Activated CD4-positive, alpha-beta T cell treated with anti-CD3 and anti-CD28 coated beads, Interleukin-2, amount 50 U/mL, for 24 hours (primary cell): ENCODE measurements around the gene MRPS2.
"Not testable (repeated sequence)": the region's sequence is repeated elsewhere in the genome, so short reads cannot be mapped to it uniquely, and the experiment has no call there.

Experiments
- DNase-seq, 2 donors: peaks; one replicate each; pipeline ENCODE4 v3.0.0-alpha.2; 2020; ENCODE audit warnings: low read depth in 1 of 2, low spot score in 1 of 2

MRPS2 gene

DNA sequence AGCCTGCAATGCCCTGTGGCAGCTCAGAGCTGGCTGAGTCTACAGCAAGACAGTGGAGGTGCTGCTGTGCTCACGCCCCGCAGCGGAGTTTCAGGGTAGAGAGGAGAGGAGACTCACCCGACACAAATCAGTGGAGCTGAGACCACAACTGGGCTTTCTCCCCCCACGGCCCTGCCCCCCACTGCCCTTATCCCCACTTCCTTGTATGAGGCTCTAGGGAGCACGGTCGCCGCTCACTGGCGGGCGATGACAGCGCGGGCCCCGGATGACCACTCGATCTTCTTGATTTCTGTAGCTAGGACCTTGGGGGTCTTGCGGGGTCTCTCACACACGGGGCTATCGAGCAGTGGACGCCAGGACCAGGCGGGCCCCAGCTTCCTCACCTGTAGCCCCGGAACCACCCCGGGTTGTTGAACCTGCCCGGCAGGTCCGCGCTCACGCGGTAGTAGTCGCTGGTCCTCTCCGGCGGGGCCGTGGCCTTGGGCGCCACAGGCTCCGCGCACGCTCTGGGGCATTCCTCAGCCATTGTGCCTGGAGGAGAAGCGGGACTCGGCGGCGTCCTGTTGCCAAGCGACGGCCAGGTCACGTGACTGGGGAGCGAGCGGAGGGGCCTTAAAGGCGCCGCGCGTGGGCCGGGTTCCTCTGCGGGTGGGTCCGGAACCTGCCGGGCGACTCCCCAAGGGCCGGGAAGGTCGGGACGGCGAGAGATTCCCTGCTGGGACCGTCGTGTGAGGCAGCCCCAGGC, 984 bp upstream of the MRPS2 start:
- peak; percentile 79 to 83 for DNase-seq

DNA sequence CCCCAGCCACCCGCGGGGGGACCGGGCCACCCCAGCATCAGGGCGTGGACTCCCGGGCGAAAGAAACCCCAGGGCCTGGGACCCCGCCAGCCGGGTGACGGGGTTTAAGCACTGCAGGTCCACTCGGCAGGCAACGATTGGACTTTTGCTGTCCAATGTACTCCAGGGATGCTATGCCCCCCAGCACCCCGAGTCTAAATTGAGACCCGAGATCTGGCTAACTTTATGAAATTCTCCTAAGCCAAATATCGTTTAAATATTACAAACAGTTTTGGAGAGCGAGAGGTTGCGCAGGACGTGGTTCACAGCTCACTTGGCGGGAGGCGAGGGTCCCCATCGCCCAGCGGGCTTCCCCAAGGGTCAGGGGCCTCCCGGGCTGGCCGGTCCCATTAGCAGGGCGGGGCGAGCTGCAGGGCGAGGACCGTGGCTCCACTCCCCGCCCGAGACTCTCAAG, 384 bp upstream of the MRPS2 start:
- peak in 1 of 2 donors; percentile 11 for DNase-seq

DNA sequence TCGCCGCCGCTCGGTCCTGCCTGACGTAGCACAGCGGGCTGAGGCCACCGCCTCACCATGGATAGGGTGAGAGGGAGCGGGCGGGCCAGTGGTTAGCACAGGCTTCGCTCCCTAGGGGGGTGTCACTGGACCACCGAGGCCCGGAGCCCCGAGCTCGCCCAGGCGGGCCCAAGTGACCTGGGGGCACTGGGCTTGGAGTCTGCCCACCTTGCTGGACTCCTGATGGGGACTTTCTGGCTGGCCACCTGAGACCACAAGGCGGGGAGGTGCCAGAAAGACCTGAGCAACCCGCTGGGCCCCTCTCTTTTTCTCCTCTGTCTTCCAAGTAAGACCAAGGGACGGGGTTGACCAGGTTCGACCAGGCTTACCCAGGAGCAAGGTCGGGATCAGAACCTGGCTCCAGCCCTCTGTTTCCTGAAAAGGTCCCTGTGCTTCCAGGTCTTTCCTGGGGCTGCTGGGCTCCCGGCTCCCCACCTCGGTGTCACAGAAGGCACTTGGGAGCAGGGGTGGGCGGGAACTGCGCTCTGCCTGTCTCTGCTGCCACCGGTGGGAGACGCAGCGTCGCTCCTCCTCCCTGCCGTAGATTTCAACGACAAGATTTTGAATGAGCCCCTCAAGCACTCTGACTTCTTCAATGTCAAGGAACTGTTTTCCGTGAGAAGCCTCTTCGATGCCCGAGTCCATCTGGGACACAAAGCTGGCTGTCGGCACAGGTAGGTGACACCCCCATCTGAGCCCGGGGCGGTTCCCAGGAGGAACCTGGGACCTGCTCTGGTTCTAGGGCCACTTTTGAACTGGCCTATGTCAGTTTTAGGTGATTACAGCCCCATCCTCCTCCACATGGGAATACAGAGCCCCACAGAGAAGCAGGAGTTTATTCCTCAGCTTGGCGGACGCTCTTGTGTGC, 1.0 kb downstream of the MRPS2 start:
- no peak for DNase-seq

DNA sequence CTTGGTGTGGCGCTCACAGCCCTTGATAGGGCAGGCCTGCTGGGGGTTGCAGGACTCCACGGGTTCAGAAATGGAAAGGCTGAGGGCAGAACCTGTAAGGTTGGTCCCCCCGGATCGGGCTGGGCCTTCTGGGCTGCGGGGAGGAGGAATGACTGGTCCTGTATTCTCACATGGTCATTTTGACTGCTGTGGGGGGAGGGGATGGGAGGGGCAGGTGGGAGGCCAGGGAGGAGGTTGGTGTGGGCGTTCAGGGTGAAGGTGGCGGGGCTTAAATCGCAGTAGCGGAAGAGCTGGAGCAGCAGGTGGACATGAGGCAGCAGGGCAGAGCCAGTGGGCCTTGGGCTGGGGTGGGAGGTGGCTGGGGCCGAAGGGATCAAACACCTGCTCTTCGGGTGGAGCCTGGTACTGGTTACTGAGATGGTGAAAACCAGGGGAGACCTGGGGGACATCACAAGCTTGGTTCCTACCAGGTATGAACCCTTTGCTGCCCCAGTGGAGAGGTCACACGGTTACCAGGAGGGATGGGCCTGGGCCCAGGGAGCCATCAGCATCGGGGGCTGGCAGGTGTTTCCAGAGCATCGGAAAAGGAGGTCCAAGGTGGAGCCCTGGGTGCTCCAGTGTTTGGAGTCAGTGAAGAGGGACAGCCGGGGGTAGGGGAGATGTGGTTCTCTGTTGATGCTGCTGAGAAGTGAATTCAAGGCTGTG, 1.8 kb downstream of the MRPS2 start:
- no peak for DNase-seq

DNA sequence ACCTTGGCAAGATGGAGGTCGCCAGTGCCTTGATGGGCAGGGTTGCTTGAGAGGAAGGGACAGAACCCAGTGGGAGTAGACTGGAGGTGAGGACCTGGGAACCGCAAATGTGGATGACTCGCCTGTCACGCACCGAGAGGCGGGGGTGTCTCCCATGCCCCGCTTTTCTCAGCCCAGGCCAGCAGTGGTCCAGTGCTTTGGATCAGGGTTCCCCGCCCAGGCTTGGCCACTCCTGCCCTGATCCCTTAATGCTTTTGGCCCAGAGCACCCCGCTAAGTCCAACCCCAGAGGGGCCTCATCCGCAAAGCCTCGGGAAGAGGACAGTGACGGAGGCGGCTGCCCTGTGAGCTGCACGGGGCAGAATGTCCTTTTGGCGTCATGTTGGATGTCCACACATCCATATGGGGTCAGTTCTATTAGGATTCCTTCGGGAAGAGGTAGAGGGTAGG, 2.4 kb downstream of the MRPS2 start:
- DNase-seq, result no peak

DNA sequence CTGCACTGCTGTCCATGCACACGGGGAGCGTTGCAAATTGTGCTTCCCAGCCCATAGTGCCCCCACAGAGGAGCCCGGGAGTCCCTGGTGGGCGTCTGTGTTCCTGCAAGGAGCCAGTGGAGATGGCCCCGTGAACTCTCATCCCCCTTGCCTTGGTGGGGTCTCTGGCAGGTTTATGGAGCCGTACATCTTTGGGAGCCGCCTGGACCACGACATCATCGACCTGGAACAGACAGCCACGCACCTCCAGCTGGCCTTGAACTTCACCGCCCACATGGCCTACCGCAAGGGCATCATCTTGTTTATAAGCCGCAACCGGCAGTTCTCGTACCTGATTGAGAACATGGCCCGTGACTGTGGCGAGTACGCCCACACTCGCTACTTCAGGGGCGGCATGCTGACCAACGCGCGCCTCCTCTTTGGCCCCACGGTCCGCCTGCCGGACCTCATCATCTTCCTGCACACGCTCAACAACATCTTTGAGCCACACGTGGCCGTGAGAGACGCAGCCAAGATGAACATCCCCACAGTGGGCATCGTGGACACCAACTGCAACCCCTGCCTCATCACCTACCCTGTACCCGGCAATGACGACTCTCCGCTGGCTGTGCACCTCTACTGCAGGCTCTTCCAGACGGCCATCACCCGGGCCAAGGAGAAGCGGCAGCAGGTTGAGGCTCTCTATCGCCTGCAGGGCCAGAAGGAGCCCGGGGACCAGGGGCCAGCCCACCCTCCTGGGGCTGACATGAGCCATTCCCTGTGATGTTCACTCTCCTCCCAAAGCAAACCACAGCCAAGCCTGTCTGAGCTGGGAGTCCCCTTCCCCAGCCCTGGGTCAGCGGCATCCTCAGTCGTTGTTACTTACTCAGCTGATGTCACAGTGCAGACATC, 3.1 kb downstream of the MRPS2 start:
- no peak for DNase-seq

DNA sequence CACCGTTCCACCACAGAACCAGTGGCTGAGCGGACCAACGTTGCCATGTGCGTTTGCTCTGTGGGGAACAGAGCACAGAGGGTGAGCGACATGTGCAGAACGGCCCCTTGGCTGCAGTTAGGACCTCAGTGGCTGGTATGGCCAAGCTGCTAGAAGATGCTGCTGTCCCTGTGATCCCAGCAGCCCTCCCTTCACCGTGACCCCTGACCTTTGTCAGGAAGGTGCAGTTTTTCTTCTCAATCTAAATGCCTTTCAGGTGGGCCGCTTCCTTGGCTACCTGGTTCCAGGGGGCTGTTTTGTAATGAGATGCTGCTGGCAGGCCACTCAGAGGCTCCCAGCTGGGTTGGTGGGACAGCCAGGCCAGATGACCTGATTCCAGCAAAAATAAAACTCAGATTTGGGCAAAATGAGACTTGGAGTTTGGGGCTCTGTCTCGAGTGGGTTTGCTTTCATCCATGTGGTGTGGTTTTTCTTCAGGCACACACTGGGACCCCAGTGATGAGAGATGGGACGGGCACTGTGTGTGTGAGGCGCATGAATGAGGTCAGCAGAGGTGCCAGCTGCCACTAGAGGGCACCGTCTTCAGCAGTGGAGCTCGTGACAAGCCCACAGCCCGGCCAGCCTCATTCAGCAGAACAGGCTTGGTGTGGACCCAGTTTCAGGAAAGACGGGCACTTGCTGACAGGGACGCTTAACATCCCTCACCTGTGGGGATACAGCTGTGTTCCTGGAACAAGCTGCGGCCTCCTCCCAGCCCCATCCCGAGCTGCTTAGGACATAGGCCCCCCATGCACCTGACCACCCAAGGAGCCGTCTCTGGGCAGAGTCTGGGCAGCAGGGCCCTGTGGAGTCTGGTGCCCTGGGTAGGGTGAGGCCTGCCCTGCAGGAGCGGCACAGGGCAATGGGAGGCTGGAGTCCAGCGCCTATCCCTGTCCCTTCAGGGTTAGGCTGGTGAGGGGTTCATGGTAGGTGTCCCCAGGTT, 4.1 kb downstream of the MRPS2 start:
- DNase-seq, result peak; percentile 33 to 50

DNA sequence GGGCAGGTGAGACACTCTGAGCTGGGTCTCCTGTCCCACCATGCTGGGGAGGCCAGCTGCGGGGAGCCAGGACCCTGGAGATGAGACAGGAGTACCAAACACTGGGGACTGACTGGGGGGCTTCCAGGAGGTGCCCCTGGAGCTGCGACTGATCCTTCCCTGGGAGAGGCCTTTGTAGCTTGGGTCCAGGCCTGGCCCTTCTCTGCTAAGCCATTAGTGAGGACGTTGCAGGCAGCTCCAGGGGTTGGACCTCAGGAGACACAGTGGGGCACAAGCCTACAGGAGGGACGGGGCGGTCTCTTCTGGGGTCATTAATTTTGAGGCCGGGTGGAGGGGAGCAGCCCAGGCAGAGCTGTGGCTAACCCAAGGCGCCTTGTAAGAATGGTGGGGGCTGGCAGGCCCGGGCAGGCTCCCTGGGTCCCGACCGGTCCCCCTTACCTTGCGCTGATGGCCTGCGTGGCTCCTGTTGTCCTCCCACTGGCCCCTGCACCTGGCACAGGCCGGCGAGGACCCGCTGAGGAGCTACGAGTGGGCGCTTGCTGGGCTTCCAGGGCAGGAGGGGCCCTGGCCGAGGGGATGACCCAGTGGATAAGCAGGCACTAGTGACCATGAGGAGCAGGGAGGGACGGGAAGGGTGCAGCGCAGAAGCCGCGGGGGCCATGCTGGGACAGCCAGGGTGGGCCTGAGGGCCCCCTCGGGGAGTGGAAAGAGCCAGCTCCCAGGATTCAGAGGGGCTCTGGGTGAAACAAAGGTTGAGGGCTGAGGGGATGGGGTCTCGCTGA, 5.1 kb downstream of the MRPS2 start:
- DNase-seq, result no peak

DNA sequence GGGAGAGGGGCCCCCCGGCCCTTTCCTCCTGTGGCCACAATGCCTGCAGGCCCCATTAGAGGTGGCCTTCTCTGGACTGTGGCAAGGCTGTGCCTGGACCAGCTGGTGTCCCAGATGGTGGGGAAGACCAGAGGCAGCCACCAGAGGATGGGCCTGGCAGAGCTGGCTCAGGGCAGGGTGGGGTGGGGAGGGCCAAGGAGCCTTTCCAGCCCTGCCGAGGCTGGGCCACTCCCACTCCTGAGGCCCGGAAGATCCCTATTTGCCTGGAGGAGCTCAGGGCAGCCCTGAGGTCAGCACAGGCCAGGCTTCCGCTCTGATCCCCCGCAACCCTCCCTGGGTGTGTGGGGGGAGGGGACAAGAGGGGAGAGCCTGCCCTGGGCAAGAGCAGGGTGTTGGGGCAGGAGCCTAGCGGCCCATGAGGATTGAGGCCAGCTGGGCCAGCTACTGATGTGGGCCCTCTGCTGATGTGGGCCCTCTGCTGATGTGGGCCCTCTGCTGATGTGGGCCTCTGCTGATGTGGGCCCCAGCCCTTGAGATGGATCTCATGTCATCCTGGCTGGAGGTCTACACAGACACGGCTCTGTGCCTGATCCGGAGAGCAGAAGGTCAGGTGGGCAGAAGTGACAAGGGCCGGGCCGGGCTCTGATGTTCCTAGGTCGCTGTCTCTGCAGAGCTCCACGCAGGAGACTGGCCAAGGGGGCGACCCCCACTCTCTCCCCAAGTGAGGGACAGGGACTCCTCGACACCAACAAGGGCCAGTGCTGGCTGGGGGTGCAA, 6.0 kb downstream of the MRPS2 start:
- DNase-seq, result no peak

DNA sequence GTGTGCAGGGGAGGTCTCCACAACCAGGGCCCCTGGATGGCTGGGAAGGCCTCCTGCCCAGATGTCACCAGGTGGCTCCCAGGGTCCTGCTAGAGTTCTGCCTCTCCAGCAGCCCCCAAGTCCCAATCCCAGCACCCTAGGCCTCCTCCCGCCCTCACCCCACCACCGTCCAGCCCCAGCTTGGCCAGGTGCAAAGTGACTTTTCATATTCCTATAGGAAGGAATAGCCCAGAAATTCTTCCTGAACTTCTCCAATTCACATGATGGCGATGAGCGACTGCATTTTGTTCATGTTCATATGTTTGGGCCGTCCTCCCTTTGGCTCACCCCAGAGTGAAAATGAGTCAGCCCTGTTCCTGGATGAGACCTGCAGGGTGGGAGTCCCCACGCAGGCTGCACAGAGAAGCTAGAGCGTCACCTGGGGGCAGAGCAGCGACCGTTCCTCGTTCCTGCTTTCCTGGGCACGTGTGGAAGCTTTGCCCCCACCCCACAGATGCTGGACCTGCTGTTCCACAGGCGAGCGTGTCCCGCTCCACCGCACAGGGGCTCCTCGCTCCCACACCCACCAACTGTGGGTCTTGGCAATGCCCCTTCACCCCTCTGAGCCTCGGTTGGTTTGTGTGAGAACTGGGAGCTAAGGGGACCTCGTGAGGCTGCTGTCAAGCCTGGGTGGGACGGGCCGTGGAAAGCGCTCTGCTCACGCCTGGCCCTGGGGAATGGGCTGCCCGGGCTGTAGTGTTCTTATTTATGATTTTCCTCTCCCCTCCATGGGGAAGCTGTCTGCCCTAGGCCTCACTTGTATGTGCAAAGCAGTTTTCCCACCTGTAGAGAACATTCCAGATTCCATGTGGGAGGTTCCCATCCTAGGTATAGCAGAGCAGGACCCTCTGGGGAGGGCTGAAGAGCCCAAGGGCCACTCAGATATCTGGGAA, 6.9 kb downstream of the MRPS2 start:
- DNase-seq, result no peak

DNA sequence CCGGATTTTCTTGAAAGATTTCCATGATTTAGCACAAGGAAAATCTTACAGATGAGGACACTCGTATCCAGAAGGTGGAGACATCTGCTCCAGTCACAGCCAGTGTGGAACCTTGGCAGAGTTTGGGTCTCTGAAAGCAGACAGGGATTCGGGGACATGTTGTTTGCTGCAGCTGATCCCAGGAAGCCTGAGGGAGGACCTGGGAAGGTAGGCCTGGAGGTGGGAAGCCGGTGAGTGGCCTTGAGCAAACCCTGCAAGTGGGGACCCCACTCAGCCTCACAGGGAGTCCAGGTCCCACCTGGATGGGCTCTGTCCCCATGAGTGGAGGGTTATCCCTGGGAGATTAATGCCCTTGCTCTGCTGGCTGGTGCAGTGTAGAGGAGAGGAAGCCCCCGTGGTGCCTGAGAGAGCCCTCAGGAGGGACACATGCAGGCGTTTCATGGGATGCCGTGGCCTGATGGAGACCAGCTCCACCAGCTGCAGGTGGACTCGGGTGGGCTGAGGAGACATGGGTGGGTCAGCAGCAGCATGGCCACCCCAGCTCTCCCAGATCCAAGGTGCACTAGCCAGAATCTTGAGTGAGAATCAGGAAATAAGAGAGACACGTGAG, 7.8 kb downstream of the MRPS2 start:
- no peak for DNase-seq

DNA sequence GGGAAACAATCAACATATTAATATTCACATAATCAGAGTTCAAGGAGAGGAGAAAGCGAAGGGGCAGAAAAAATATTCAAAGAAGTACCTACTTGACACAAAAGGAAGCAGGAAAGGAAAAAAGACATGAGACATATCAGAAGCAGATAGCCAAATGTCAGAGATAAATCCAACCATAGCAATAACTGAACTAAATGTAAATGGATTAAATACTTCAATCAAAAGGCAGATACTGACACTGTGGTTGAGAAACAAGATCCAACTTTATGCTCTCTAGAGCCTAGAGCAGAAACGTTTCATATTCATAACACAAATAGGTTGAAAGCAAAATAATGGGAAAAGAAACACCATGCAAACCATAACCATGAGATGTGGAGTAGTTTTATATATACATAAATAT, 9.0 kb downstream of the MRPS2 start:
- DNase-seq, result no peak

DNA sequence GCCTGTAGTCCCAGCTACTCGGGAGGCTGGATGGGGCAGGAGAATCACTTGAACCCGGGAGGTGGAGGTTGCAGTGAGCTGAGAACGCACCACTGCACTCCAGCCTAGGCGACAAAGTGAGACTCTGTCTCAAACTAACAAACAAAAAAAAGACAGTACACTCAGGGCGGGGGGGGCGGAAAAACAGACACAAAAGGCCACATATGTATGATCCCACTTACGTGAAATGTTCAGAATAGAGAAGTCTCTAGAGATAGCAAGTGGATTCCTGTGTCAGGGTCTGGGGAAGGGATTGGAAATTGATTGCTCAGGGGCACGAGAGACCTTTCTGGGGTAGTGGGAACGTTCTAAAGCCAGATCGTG, 11.7 kb downstream of the MRPS2 start:
- DNase-seq, result no peak

DNA sequence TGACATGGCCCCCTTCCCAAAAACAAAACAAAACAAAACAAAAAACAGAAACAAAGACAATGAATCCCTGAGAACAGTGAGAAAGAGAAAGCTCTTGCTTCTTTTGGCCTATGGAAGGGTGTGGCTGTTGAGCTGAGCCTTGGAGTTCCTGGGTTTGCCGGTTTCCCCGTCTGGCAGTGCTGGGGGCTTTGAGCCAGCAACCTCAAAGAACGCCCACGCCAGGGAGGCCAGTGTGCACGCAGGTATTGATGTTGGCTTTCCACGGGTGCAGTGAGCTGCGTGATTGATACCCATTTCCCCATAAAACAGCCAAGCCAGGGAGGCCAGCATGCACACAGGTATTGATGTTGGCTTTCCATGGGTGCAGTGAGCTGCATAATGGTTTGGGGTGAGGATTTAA, 12.4 kb downstream of the MRPS2 start:
- DNase-seq, result no peak

DNA sequence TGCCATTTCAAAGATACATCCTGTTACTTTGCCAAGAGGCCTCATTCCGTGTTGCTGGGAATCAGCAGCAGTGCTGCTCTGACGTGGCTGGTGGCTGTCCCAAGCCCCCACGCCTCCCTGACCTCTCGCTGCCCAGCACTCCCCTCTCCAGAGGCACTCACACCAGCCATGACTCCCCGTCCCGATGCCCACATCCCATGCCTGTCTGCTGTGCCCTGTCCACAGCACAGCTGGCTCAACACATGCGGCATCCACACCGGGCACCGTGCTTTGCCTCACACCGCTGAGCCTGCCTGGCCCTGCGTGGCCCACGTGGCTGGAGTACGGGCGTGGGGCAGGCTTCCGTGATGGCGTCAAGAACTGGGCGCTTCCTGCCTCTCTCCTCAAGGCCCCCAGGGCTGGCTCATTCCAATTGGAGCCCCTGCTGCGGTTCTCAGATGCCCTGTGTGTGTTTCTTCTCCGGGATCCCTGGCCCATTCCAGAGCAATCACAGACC, 12.9 kb downstream of the MRPS2 start:
- DNase-seq, result no peak

DNA sequence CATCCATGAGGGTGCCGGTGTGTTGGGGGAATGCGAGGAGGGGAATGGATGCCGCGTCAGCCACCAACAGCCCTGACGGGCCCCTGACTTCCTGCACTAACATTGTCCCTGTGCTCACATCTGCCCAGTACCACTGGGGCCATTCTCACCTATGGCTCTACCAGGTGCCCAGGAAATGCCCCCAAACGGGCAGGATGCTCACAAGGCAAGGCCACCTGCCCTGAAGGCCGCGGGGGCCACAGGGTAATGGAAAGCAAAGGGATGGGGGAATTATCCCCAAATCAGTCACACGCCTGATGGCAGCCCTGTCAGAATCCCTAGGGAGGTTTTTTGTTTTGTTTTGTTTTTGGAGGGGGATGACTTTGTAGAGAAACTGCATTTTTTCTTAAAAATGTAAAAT, 13.4 kb downstream of the MRPS2 start:
- not testable (repeated sequence) for DNase-seq
